Stomach (tissue), 9 donors: ENCODE results near the gene CCR8. TPM values are rescaled to one million over a fixed set of nuclear protein-coding genes. Genes with fewer than 3 reads are reported as not detected.

Source experiments
- DNase-seq, 2 donors: peaks; one replicate each; pipeline versions ENCODE4 v3.0.0 to v3.0.0-alpha.2; 2013 to 2019
- H3K27ac ChIP-seq, 5 donors: fragments of 200-600 bp in 4 of 5; sonication (generic) in 4 of 5; one replicate each; pipeline ENCODE4 v1.5.1; 2013 to 2019; ENCODE audit warnings: mild to moderate bottlenecking in 1 of 5, moderate library complexity in 1 of 5
- H3K27me3 ChIP-seq, 3 donors: fragments of 200-600 bp; sonication (generic); one replicate each; pipeline ENCODE4 v1.5.1; 2017 to 2019; ENCODE audit warnings: mixed run types in 1 of 3
- H3K36me3 ChIP-seq, 4 donors: fragments of 200-600 bp; sonication (generic); 1 replicate in 3 of 4; 2 replicates in 1 of 4; pipeline ENCODE4 v1.5.1; 2016 to 2019
- H3K4me1 ChIP-seq, 4 donors: fragments of 200-600 bp; sonication (generic); one replicate each; pipeline ENCODE4 v1.5.1; 2016 to 2019
- H3K4me3 ChIP-seq, 4 donors: fragments of 200-600 bp; sonication (generic) in 3 of 4; one replicate each; pipeline ENCODE4 v1.5.1; 2016 to 2019; ENCODE audit warnings: mild to moderate bottlenecking in 1 of 4
- H3K9me3 ChIP-seq, 4 donors: fragments of 200-600 bp; sonication (generic); one replicate each; pipeline ENCODE4 v1.5.1; 2016 to 2019
- EP300 ChIP-seq: sonication (generic); formaldehyde crosslinking; IDR thresholded peaks from one replicate; pipeline ENCODE4 v1.6.1; 2017; ENCODE audit warnings: antibody characterized with exemption
- POLR2A ChIP-seq, 4 donors: fragments of 450-650 bp; IDR thresholded peaks; one replicate each; pipeline ENCODE4 v1.6.1; 2016; ENCODE audit warnings: antibody characterized with exemption in 4 of 4, control low read depth in 2 of 4, mild to moderate bottlenecking in 1 of 4, moderate library complexity in 1 of 4
- POLR2AphosphoS5 ChIP-seq, 3 donors: sonication (generic); formaldehyde crosslinking; IDR thresholded peaks; one replicate each; pipeline ENCODE4 v1.6.1; 2016; ENCODE audit warnings: antibody characterized with exemption in 3 of 3
- whole genome bisulfite sequencing, 5 donors: extraction: QIAGEN DNeasy Blood & Tissue Kit in 3 of 5; methylation state at CpG; one replicate each; pipeline versions ENCODE4 v1.1.5 to v1.1.7; 2013 to 2018; 5-methylcytosine and 5-hydroxymethylcytosine counted together
- intact Hi-C: fragments of 100-400 bp; cut with DNase I; formaldehyde crosslinking; loops from one replicate; pipeline ENCODE4 v1.15.1; 2023; ENCODE audit warnings: low total_unique reads
- polyA plus RNA-seq, 3 donors: library from polyadenylated mRNA; stranded (reverse); fragments of 200-250 nt; gene quantifications; one replicate each; pipeline ENCODE4 v1.2.3, GENCODE V29; 2013
- total RNA-seq, 5 donors: library from RNA; depleted of rRNA; stranded (reverse); fragments of >200 nt; gene quantifications; one replicate each; pipeline versions ENCODE4 v1.1.0 to v1.2.3, GENCODE V29; 2014 to 2016
- TF ChIP-seq, protein P1 (sequence below), 7 experiments: fragments of 450-650 bp in 4 of 7; fragments of 200-600 bp in 3 of 7; sonication (generic) in 3 of 7; IDR thresholded peaks; one replicate each; pipeline ENCODE4 v1.5.1; 2016 to 2019; ENCODE audit warnings: antibody characterized with exemption in 7 of 7, control low read depth in 2 of 7, mild to moderate bottlenecking in 1 of 7
- donor health status: healthy with polysubstance abuse.
- donor health status: Bipolar disorder and iron deficiency.
- donor health status: healthy.

CCR8 gene
- total and polyA plus RNA-seq, 8 donors, result not detected

DNA sequence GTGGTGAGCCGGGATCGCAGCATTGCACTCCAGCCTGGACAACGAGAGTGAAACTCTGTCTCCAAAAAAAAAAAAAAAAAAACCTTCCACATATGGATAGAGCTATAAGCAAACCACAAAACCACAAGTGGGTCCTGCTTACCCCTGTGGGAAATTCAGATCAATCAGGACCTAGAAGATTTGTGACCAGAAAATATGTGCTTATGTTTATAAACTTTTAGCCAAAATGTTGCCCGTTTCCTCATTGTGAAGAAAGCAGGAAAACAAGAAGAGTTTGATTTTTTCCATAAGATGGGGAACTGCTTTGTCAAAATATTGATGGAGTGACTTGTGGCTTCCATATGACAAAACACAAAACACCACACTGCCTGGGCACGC, 50.3 kb downstream of the CCR8 start:
- Histone ChIP-seq H3K36me3 (no peaks in the 10 kb centered on the region), H3K27ac (peak overlapping the region; percentile 16 to 72 (median 30)), H3K4me1 (peaks cover 5 to 27% (median 19%) of the 10 kb centered on the region in 4 donors), H3K27me3 (no peaks in the 10 kb centered on the region), H3K4me3 (no peak overlapping the region), H3K9me3 (no peaks in the 10 kb centered on the region)
- intact Hi-C loops, result loop anchor here (10.0 kb wide), 1 partner anchor 185 kb away; the partner anchor contains the start of gene XIRP1
- DNase-seq, result no peak
- WGBS, 5 donors, result 83 to 95% (median 90%) methylated on average over 5 of the region's 5 CpGs
- TF ChIP-seq, protein P1, sequence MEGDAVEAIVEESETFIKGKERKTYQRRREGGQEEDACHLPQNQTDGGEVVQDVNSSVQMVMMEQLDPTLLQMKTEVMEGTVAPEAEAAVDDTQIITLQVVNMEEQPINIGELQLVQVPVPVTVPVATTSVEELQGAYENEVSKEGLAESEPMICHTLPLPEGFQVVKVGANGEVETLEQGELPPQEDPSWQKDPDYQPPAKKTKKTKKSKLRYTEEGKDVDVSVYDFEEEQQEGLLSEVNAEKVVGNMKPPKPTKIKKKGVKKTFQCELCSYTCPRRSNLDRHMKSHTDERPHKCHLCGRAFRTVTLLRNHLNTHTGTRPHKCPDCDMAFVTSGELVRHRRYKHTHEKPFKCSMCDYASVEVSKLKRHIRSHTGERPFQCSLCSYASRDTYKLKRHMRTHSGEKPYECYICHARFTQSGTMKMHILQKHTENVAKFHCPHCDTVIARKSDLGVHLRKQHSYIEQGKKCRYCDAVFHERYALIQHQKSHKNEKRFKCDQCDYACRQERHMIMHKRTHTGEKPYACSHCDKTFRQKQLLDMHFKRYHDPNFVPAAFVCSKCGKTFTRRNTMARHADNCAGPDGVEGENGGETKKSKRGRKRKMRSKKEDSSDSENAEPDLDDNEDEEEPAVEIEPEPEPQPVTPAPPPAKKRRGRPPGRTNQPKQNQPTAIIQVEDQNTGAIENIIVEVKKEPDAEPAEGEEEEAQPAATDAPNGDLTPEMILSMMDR (IDR thresholded peaks at IDR 0.05), result no peak
- no peak for TF ChIP-seq POLR2A (IDR thresholded peaks at IDR 0.05)
- TF ChIP-seq EP300, result no peak
- no peak for TF ChIP-seq POLR2AphosphoS5 (IDR thresholded peaks at IDR 0.05)

DNA sequence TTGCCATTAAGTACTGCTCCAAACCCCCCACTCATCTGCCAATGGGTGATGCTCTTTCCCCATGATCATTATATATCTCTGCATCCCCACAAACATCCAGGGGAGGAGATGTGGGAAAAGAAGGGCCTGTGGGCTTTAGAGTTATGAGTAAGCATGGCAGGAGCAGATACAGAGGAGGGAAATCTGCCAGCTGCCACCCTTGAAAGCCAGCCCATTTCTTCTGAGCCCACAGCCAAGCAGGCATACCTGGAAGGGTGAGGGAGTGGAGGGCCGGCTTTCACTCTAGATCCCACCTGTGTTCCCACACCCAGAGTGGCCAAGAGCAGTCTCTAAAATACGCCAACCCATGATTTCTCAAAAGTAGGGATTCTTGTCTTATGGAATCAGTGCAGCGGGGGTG, 51.9 kb downstream of the CCR8 start:
- TF ChIP-seq, protein P1 (IDR thresholded peaks at IDR 0.05), result no peak
- TF ChIP-seq POLR2AphosphoS5 (IDR thresholded peaks at IDR 0.05), result no peak
- no peak for TF ChIP-seq POLR2A (IDR thresholded peaks at IDR 0.05)
- no peak for TF ChIP-seq EP300
- no peaks in the 10 kb centered on the region for H3K27me3 ChIP-seq
- no peak overlapping the region for H3K4me3 ChIP-seq
- H3K9me3 ChIP-seq, result no peaks in the 10 kb centered on the region
- intact Hi-C loops, result no loop called here
- H3K36me3 ChIP-seq, result no peaks in the 10 kb centered on the region
- WGBS, 5 donors, result 87 to 93% (median 88%) methylated on average over 3 of the region's 3 CpGs
- DNase-seq, result no peak
- peaks cover 22 to 44% (median 33%) of the 10 kb centered on the region in 4 donors for H3K4me1 ChIP-seq
- no peak overlapping the region for H3K27ac ChIP-seq

Other genes with a start within 250 kb of the CCR8 start
- gene GORASP1, start 222.1 kb upstream of the CCR8 start, total RNA-seq, result 10 to 100 TPM in 4 of 5 donors, 1 to 10 TPM in 1; 9.3 to 68.7 (median 53.1) TPM
- 10 to 100 TPM; 22.4 to 35.4 (median 29.1) TPM for gene GORASP1, start 222.1 kb upstream of the CCR8 start, polyA plus RNA-seq
- 10 to 100 TPM in 1 of 5 donors, 1 to 10 TPM in 3, under 1 TPM in 1; 0.89 to 10.3 (median 2.9) TPM for gene TTC21A, start 222.0 kb upstream of the CCR8 start, total RNA-seq
- 10 to 100 TPM in 1 of 3 donors, 1 to 10 TPM in 2; 5.1 to 17.7 (median 7.5) TPM for gene TTC21A, start 222.0 kb upstream of the CCR8 start, polyA plus RNA-seq
- gene CSRNP1, start 176.1 kb upstream of the CCR8 start, total RNA-seq, result 10 to 100 TPM; 20.4 to 62.3 (median 35.3) TPM
- 10 to 100 TPM; 16.8 to 18.0 (median 17.8) TPM for gene CSRNP1, start 176.1 kb upstream of the CCR8 start, polyA plus RNA-seq
- under 1 TPM in 2 of 5 donors, not detected in 3; under 0.01 to 0.18 TPM for gene XIRP1, start 137.1 kb upstream of the CCR8 start, total RNA-seq
- gene XIRP1, start 137.1 kb upstream of the CCR8 start, polyA plus RNA-seq, result 1 to 10 TPM in 1 of 3 donors, under 1 TPM in 2; 0.08 to 1.1 (median 0.56) TPM
- under 1 TPM in 2 of 5 donors, not detected in 3; 0.37 to 0.43 TPM for gene CX3CR1, start 49.7 kb upstream of the CCR8 start, total RNA-seq
- gene CX3CR1, start 49.7 kb upstream of the CCR8 start, polyA plus RNA-seq, result under 1 TPM in 2 of 3 donors, not detected in 1; 0.06 to 0.15 TPM
- gene SLC25A38, start 53.7 kb downstream of the CCR8 start, total RNA-seq, result 100 to 1,000 TPM in 1 of 5 donors, 10 to 100 TPM in 4; 14.7 to 119 (median 23.3) TPM
- 10 to 100 TPM; 28.4 to 41.4 (median 29.5) TPM for gene SLC25A38, start 53.7 kb downstream of the CCR8 start, polyA plus RNA-seq
- 1,000 to 10,000 TPM in 1 of 5 donors, 100 to 1,000 TPM in 4; 346 to 1,202 (median 723) TPM for gene RPSA, start 77.0 kb downstream of the CCR8 start, total RNA-seq
- gene RPSA, start 77.0 kb downstream of the CCR8 start, polyA plus RNA-seq, result 1,000 to 10,000 TPM; 1,543 to 2,119 (median 2,100) TPM
- under 1 TPM in 3 of 5 donors, not detected in 2; 0.29 to 0.92 (median 0.58) TPM for gene MOBP, start 138.0 kb downstream of the CCR8 start, total RNA-seq
- under 1 TPM in 1 of 3 donors, not detected in 2; 0.06 TPM for gene MOBP, start 138.0 kb downstream of the CCR8 start, polyA plus RNA-seq